ENCODE measurements around the gene P4HA2. TPM values are rescaled to one million over a fixed set of nuclear protein-coding genes. Genes with fewer than 3 reads are reported as not detected.

The P4HA2 gene
- total RNA-seq, 2 donors from 2014 or later: 16.8 to 18.0 TPM

DNA sequence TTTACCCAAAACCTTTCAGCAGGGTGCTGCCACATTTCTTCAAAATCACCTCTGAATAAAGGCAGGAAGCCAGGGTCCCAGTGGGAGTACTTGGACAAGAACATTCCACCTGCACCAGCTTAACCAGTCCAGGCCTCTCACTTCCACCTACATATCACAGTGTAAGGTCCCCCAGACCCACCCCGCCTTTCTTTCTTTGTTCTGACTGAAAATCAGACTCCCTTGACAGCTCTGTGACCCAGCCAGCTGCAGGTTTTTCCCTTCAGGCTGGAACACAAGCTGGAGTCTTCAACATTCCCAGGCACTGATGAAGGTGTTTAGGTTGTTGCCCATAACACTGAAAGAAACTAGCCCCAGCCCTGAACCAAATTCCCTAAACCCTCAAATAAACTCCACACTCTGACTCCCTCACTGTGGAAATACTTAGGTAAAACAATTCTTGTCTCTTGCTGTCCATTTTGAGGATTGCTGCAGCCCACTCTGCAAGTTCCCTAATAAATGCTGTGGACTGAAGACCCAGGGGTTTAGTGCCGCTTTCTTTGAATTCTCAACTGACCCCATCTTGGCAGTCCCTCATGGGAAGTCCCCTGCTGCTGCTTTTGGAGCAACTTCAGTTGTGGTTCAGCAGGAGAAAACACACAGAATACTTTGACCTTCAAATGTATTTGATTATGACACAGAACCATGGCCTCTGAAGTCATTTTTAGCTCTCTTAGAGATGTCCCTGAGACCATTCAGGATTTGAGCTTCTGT lies 24.8 kb downstream of the P4HA2 start:
- Histone ChIP-seq H3K4me3 (no peak overlapping the region), H3K27ac (no peak overlapping the region), H3K36me3 (no peaks in the 10 kb centered on the region), H3K27me3 (replicated peaks; ENCODE audit: insufficient read depth) (no peaks in the 10 kb centered on the region), H3K4me1 (replicated peaks) (no peaks in the 10 kb centered on the region), H3K9me3 (no peaks in the 10 kb centered on the region)
- DNase-seq (ENCODE audit: low spot score): no peak
- intact Hi-C loops (cut with DNase I): no loop called here
- WGBS: 98% methylated on average over 2 of the region's 2 CpGs
- TF ChIP-seq POLR2A (IDR thresholded peaks at IDR 0.05) (no peak), POLR2AphosphoS5 (IDR thresholded peaks at IDR 0.05) (no peak), CTCF (IDR thresholded peaks at IDR 0.05) (no peak)

DNA sequence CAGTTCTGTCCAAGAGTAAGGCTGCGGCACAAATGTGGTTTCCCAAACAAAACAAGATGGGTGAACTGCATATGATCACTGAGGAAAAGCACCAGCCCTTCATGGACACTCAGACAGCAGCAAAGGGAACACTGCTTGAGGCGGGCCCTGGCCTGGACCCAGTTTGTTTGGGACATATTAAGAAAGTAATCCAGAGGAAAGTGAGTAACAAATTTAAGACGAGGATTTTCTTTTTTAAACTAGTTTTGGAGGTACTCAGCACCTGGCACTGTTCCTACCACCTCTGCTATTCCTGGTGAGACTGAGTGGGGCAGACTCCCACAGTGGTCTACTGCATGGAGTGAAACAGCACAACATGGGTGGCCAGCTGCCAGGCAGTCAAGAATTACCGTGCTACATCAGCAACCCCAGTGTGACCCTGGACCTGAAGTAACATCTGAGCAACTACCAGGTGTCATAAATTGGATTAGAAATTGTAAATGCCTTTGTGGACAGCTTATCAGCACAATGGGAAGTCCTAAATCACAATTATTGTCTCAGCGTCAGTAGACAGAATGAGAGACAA lies 28.5 kb downstream of the P4HA2 start:
- H3K27me3 ChIP-seq (replicated peaks; ENCODE audit: insufficient read depth): no peaks in the 10 kb centered on the region
- no peaks in the 10 kb centered on the region for H3K4me1 ChIP-seq (replicated peaks)
- no peaks in the 10 kb centered on the region for H3K36me3 ChIP-seq
- no peak for DNase-seq (ENCODE audit: low spot score)
- H3K4me3 ChIP-seq: no peak overlapping the region
- H3K27ac ChIP-seq: no peak overlapping the region
- intact Hi-C loops (cut with DNase I): no loop called here
- TF ChIP-seq POLR2A (IDR thresholded peaks at IDR 0.05): no peak
- no peak for TF ChIP-seq POLR2AphosphoS5 (IDR thresholded peaks at IDR 0.05)
- TF ChIP-seq CTCF (IDR thresholded peaks at IDR 0.05): no peak
- 92% methylated on average over 5 of the region's 5 CpGs for WGBS
- H3K9me3 ChIP-seq: no peaks in the 10 kb centered on the region

- no peak for DNase-seq (ENCODE audit: low spot score)
- H3K27ac ChIP-seq: no peak overlapping the region
- TF ChIP-seq POLR2A (IDR thresholded peaks at IDR 0.05): no peak
- no peak for TF ChIP-seq POLR2AphosphoS5 (IDR thresholded peaks at IDR 0.05)
- no peak for TF ChIP-seq CTCF (IDR thresholded peaks at IDR 0.05)
- 91% methylated on average over 5 of the region's 5 CpGs for WGBS
- H3K4me3 ChIP-seq: no peak overlapping the region
- no peaks in the 10 kb centered on the region for H3K4me1 ChIP-seq (replicated peaks)
- no peaks in the 10 kb centered on the region for H3K36me3 ChIP-seq
- H3K9me3 ChIP-seq: no peaks in the 10 kb centered on the region
- intact Hi-C loops (cut with DNase I): no loop called here
- no peaks in the 10 kb centered on the region for H3K27me3 ChIP-seq (replicated peaks; ENCODE audit: insufficient read depth)
These were observed 29.1 kb downstream of the P4HA2 start for GRCh38 chr5:132198571-132198970.

- DNase-seq (ENCODE audit: low spot score): no peak
- 88% methylated on average over 1 of the region's 1 CpG for WGBS
- no peak for TF ChIP-seq POLR2A (IDR thresholded peaks at IDR 0.05)
- TF ChIP-seq POLR2AphosphoS5 (IDR thresholded peaks at IDR 0.05): no peak
- TF ChIP-seq CTCF (IDR thresholded peaks at IDR 0.05): no peak
- intact Hi-C loops (cut with DNase I): no loop called here
- H3K4me1 ChIP-seq (replicated peaks): no peaks in the 10 kb centered on the region
- no peaks in the 10 kb centered on the region for H3K9me3 ChIP-seq
- no peak overlapping the region for H3K4me3 ChIP-seq
- H3K27ac ChIP-seq: no peak overlapping the region
- no peaks in the 10 kb centered on the region for H3K36me3 ChIP-seq
- no peaks in the 10 kb centered on the region for H3K27me3 ChIP-seq (replicated peaks; ENCODE audit: insufficient read depth)
These were observed 31.9 kb downstream of the P4HA2 start for GRCh38 chr5:132195727-132196126.
